ENCODE measurements around the gene TTC9.

GRCh38 chr14:70696026-70696425 is 54.3 kb downstream of the TTC9 start:
- TF ChIP-seq POLR2AphosphoS5 (IDR thresholded peaks at IDR 0.05): no peak
- TF ChIP-seq POLR2A (IDR thresholded peaks at IDR 0.05): no peak
- no peak for TF ChIP-seq CTCF (IDR thresholded peaks at IDR 0.05)

Measured in prostate gland (tissue), 2 donors.